GM21619 (cell line): Measurements from ENCODE around the gene ZER1.
"Not testable (repeated sequence)": the region's sequence is repeated elsewhere in the genome, so short reads cannot be mapped to it uniquely, and the experiment has no call there.

Experiments used
- ATAC-seq: cut with Tn5 transposase; IDR thresholded peaks from one replicate; pipeline ENCODE4 v1.9.1; 2021; ENCODE audit not compliant: unreplicated experiment

Gene ZER1

GRCh38 chr9:128788445-128788844 lies 16.7 kb upstream of the ZER1 start:
- ATAC-seq = no peak

GRCh38 chr9:128787659-128788058 lies 15.9 kb upstream of the ZER1 start:
- ATAC-seq = no peak

GRCh38 chr9:128786681-128787601 lies 15.2 kb upstream of the ZER1 start, which contains the start of gene TBC1D13:
Gene TBC1D13 (plus strand): TSS chr9:128787253. CDS start chr9:128787354, 101 bp downstream.
- peak; percentile 83 for ATAC-seq

- no peak for ATAC-seq
Measured at GRCh38 chr9:128785427-128785826, 13.7 kb upstream of the ZER1 start.

- ATAC-seq = no peak
Measured at GRCh38 chr9:128782669-128783068, 10.9 kb upstream of the ZER1 start.

GRCh38 chr9:128781187-128782070 lies 9.7 kb upstream of the ZER1 start:
- ATAC-seq = no peak

GRCh38 chr9:128780093-128780492 lies 8.4 kb upstream of the ZER1 start:
- not testable (repeated sequence) for ATAC-seq

- ATAC-seq = no peak
Measured at GRCh38 chr9:128774804-128775203, 3.1 kb upstream of the ZER1 start.

- ATAC-seq = no peak
Measured at GRCh38 chr9:128773049-128773448, 1.3 kb upstream of the ZER1 start.

- ATAC-seq = peak; percentile 27
Measured at GRCh38 chr9:128771094-128771721, 519 bp downstream of the ZER1 start.

- no peak for ATAC-seq
Measured at GRCh38 chr9:128770286-128771030, 1.3 kb downstream of the ZER1 start.

- ATAC-seq = no peak
Measured at GRCh38 chr9:128768606-128769005, 3.1 kb downstream of the ZER1 start.

GRCh38 chr9:128765499-128765898 lies 6.2 kb downstream of the ZER1 start:
- ATAC-seq = no peak

- no peak for ATAC-seq
Measured at GRCh38 chr9:128764361-128764760, 7.4 kb downstream of the ZER1 start.

- ATAC-seq = no peak
Measured at GRCh38 chr9:128762671-128763449, 8.9 kb downstream of the ZER1 start.

GRCh38 chr9:128757602-128758001 lies 14.1 kb downstream of the ZER1 start:
- ATAC-seq = no peak

- ATAC-seq = no peak
Measured at GRCh38 chr9:128753627-128754026, 18.1 kb downstream of the ZER1 start.

- ATAC-seq = no peak
Measured at GRCh38 chr9:128750926-128751595, 20.7 kb downstream of the ZER1 start.

- ATAC-seq = no peak
Measured at GRCh38 chr9:128747241-128747640, 24.5 kb downstream of the ZER1 start.
